Sigmoid colon (tissue), 7 donors: ENCODE results near the gene ACSF2. TPM values are rescaled to one million over a fixed set of nuclear protein-coding genes. Genes with fewer than 3 reads are reported as not detected.
A peak's percentile ranks its signal among the peaks of the same experiment; 100 is the strongest.
"Not testable (repeated sequence)": the region's sequence is repeated elsewhere in the genome, so short reads cannot be mapped to it uniquely, and the experiment has no call there.

Source experiments
- DNase-seq: peaks from one replicate; pipeline ENCODE4 v3.0.0-alpha.2; 2019
- H3K27ac ChIP-seq, 4 donors: fragments of 200-600 bp; sonication (generic); one replicate each; pipeline ENCODE4 v1.5.1; 2016 to 2019; ENCODE audit warnings: mild to moderate bottlenecking in 1 of 4
- H3K27me3 ChIP-seq, 3 donors: fragments of 200-600 bp; sonication (generic); one replicate each; pipeline ENCODE4 v1.5.1; 2019; ENCODE audit warnings: mild to moderate bottlenecking in 1 of 3
- H3K36me3 ChIP-seq, 4 donors: fragments of 200-600 bp; sonication (generic); one replicate each; pipeline ENCODE4 v1.5.1; 2016 to 2019
- H3K4me1 ChIP-seq, 4 donors: fragments of 200-600 bp; sonication (generic); one replicate each; pipeline ENCODE4 v1.5.1; 2017 to 2019
- H3K4me3 ChIP-seq, 4 donors: fragments of 200-600 bp; sonication (generic); one replicate each; pipeline ENCODE4 v1.5.1; 2017 to 2019; ENCODE audit warnings: mild to moderate bottlenecking in 2 of 4, moderate library complexity in 1 of 4
- H3K9me3 ChIP-seq, 4 donors: fragments of 200-600 bp in 3 of 4; sonication (generic) in 3 of 4; one replicate each; pipeline versions ENCODE4 v1.5.1 to v1.6.1; 2013 to 2019
- CTCF ChIP-seq, 4 experiments: fragments of 450-650 bp in 3 of 4; fragments of 200-600 bp in 1 of 4; IDR thresholded peaks; one replicate each; pipeline ENCODE4 v1.5.1; 2016 to 2019; ENCODE audit warnings: antibody characterized with exemption in 4 of 4, mild to moderate bottlenecking in 3 of 4, moderate library complexity in 2 of 4
- EP300 ChIP-seq, 4 donors: sonication (generic); formaldehyde crosslinking; IDR thresholded peaks; one replicate each; pipeline ENCODE4 v1.6.1; 2017; ENCODE audit warnings: antibody characterized with exemption in 4 of 4
- POLR2A ChIP-seq, 2 donors: fragments of 450-650 bp; IDR thresholded peaks; one replicate each; pipeline ENCODE4 v1.6.1; 2016; ENCODE audit warnings: antibody characterized with exemption in 2 of 2, mild to moderate bottlenecking in 2 of 2, moderate library complexity in 2 of 2
- POLR2AphosphoS5 ChIP-seq, 4 donors: sonication (generic); formaldehyde crosslinking; IDR thresholded peaks; one replicate each; pipeline ENCODE4 v1.6.1; 2017; ENCODE audit warnings: antibody characterized with exemption in 4 of 4
- WGBS, 2 donors: extraction: QIAGEN DNeasy Blood & Tissue Kit; methylation state at CpG; one replicate each; pipeline ENCODE4 v1.1.7; 2013; 5-methylcytosine and 5-hydroxymethylcytosine counted together
- intact Hi-C: fragments of 100-400 bp; cut with DNase I; formaldehyde crosslinking; loops from one replicate; pipeline ENCODE4 v1.15.1; 2023
- polyA plus RNA-seq, 3 donors: library from polyadenylated mRNA; stranded (reverse); fragments of 200-250 nt; gene quantifications; one replicate each; pipeline ENCODE4 v1.2.3, GENCODE V29; 2013
- total RNA-seq, 4 donors: library from RNA; depleted of rRNA; stranded (reverse); fragments of >200 nt; gene quantifications; one replicate each; pipeline ENCODE4 v1.1.0, GENCODE V29; 2016
- donor health status: healthy with polysubstance abuse.
- donor health status: Bipolar disorder and iron deficiency.
- donor health status: healthy.

ACSF2 gene
- total and polyA plus RNA-seq, 7 donors = 8.2 to 61.7 (median 28.5) TPM

DNA sequence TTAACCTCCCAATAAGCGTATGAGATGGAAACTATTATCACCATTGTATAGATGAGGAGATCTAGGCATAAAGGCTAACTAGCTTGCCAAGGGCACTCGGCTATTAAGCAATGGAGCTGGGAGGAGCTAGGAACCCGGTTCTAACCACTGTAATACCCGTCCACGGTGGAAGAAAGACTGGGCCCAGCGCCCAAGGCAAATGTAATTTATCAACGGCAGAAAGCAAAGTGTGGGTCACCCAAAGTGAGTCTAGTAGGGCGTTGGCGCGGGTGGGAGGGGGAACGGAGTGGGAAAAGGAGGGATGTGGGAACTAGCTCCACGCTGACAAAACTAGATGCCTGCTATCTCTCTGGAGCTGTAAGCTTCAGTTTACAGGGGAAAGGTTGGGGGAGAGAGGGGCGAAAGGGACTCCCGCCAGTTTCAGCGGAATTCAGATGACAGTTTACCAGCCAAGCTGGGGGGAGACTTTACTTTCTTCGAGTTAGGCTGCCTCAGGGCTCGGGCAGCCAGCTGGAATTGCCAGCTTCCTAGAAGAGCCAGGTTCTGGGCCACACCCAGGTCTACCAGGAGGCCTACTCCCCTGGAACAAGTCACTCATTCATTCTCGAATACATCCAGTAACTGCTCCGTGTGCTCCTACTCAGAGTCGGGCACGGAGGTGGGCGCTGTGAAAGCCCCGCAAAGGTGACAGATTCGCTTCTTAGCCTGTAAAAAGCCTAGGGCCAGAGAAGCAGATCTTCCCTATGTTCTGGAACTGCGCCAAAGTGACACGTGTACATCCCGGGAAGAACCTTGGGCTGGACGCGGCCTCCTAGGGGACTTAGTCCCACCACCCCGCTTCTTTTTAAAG lies 29.5 kb upstream of the ACSF2 start:
- no peak for TF ChIP-seq CTCF (IDR thresholded peaks at IDR 0.05)
- TF ChIP-seq EP300 (IDR thresholded peaks at IDR 0.05) = no peak
- no peak for TF ChIP-seq POLR2A (IDR thresholded peaks at IDR 0.05)
- TF ChIP-seq POLR2AphosphoS5 (IDR thresholded peaks at IDR 0.05) = no peak
- WGBS, 2 donors = 2 to 14% methylated on average over 30 of the region's 30 CpGs
- Histone ChIP-seq H3K27me3 (no peaks in the 10 kb centered on the region), H3K36me3 (peaks cover 6 to 35% (median 31%) of the 10 kb centered on the region in 4 donors), H3K4me3 (peak overlapping the region; percentile 68 to 97 (median 78)), H3K4me1 (peaks cover 0 to 28% (median 24%) of the 10 kb centered on the region in 4 donors), H3K9me3 (no peaks in the 10 kb centered on the region), H3K27ac (peak overlapping the region; percentile 80 to 82 (median 82))
- peak; percentile 69 for DNase-seq
- intact Hi-C loops = no loop called here

- DNase-seq = peak; percentile 93
- H3K36me3 ChIP-seq = peaks cover 0 to 27% (median 23%) of the 10 kb centered on the region in 4 donors
- H3K4me3 ChIP-seq = peak within 1 kb of the TSS; percentile 68 to 97 (median 78)
- intact Hi-C loops = no loop called here
- peak within 1 kb of the TSS; percentile 80 to 82 (median 82) for H3K27ac ChIP-seq
- H3K9me3 ChIP-seq = no peaks in the 10 kb centered on the region
- H3K27me3 ChIP-seq = no peaks in the 10 kb centered on the region
- 0 to 1% methylated on average over 70 of the region's 70 CpGs for WGBS, 2 donors
- H3K4me1 ChIP-seq = peaks cover 0 to 28% (median 24%) of the 10 kb centered on the region in 4 donors
- TF ChIP-seq POLR2AphosphoS5 (IDR thresholded peaks at IDR 0.05) = peak; percentile 86 to 96 (median 92)
- peak; percentile 91 to 95 (median 92) for TF ChIP-seq CTCF (IDR thresholded peaks at IDR 0.05)
- peak; percentile 60 to 67 for TF ChIP-seq POLR2A (IDR thresholded peaks at IDR 0.05)
- no peak for TF ChIP-seq EP300 (IDR thresholded peaks at IDR 0.05)
Measured at GRCh38 chr17:50397111-50397918, 28.7 kb upstream of the ACSF2 start, which contains the start of gene LRRC59. LRRC59 (minus strand) TSS chr17:50397523; CDS start chr17:50397317, 206 bp downstream.

- Histone ChIP-seq H3K4me1 (peaks cover 0 to 28% (median 24%) of the 10 kb centered on the region in 4 donors), H3K27ac (peak overlapping the region in 2 of 4 donors; percentile 80 to 81), H3K27me3 (no peaks in the 10 kb centered on the region), H3K36me3 (peaks cover 0 to 21% (median 17%) of the 10 kb centered on the region in 4 donors), H3K9me3 (no peaks in the 10 kb centered on the region), H3K4me3 (peak overlapping the region; percentile 68 to 97 (median 78))
- TF ChIP-seq EP300 (IDR thresholded peaks at IDR 0.05) (no peak), POLR2A (IDR thresholded peaks at IDR 0.05) (no peak), CTCF (IDR thresholded peaks at IDR 0.05) (no peak), POLR2AphosphoS5 (IDR thresholded peaks at IDR 0.05) (no peak)
- intact Hi-C loops = no loop called here
- DNase-seq = no peak
- 65 to 70% methylated on average over 9 of the region's 9 CpGs for WGBS, 2 donors
Measured at GRCh38 chr17:50397919-50398285, 28.1 kb upstream of the ACSF2 start.

DNA sequence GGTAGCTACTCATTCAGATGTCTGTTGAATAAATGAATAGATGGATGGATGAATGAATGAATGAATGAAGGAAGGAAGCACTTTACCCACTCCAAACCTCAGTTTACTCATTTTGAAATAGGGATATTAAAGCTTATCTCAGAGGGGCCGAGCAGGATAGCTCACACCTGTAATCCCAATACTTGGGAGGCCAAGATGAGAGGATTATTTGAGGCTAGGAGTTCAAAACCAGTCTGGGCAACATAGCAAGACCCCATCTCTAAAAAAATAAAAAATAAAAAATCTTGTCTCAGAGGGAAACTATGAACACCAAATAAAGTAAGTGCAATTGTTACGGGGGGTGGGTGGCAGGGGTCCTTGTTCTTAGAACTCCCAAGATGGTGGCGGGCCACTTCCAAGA lies 27.3 kb upstream of the ACSF2 start:
- WGBS, 2 donors = 94 to 99% methylated on average over 3 of the region's 3 CpGs
- H3K4me3 ChIP-seq, H3K9me3 ChIP-seq, H3K27me3 ChIP-seq, intact Hi-C loops, H3K27ac ChIP-seq, DNase-seq: not testable (repeated sequence)
- peaks cover 0 to 28% (median 24%) of the 10 kb centered on the region in 4 donors for H3K4me1 ChIP-seq
- H3K36me3 ChIP-seq = peaks cover 0 to 13% (median 10%) of the 10 kb centered on the region in 4 donors

DNA sequence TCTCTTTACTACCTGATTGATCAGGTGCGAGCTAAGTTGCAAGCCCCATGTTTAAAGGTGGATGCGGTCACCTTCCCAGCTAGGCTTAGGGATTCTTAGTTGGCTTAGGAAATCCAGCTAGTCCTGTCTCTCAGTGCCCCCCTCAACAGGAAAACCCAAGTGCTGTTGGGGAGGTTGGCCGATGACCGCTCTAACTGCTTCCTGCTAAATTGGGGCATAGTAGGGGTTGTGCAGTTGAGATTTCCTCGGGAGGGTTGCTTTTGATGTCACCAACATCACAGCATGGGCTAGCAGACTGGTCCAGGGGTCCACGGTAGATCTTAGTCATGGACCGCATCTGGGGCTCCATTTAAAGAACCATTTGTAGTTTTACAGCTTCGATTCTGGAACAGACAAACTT lies 26.4 kb upstream of the ACSF2 start:
- DNase-seq, H3K36me3 ChIP-seq, intact Hi-C loops, H3K4me3 ChIP-seq, H3K27ac ChIP-seq, H3K9me3 ChIP-seq, H3K27me3 ChIP-seq: not testable (repeated sequence)
- WGBS, 2 donors = 95 to 97% methylated on average over 8 of the region's 8 CpGs
- H3K4me1 ChIP-seq = peaks cover 0 to 28% (median 24%) of the 10 kb centered on the region in 4 donors

DNA sequence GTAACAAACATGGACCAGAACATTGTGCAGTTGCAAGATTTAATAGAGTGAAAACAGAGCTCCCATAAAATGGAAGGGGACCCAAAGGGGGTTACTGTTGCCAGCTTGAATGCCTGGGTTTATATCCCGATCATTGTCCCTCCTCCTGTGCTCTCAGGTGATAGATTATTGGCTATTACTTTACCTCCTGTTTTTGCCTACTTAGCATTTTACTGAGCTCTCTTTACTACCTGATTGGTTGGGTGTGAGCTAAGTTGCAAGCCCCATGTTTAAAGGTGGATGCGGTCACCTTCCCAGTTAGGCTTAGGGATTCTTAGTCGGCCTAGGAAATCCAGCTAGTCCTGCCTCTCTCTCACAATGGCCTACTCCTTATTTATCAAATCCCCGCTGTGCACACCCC lies 20.7 kb upstream of the ACSF2 start:
- 89 to 98% methylated on average over 4 of the region's 4 CpGs for WGBS, 2 donors
- H3K4me1 ChIP-seq, H3K4me3 ChIP-seq, H3K27ac ChIP-seq, intact Hi-C loops, H3K9me3 ChIP-seq, DNase-seq, H3K27me3 ChIP-seq, H3K36me3 ChIP-seq: not testable (repeated sequence)
